HG03135 (cell line): ENCODE measurements around the gene KCTD1.
A peak's percentile ranks its signal among the peaks of the same experiment; 100 is the strongest.

Experiments
- ATAC-seq: cut with Tn5 transposase; IDR thresholded peaks from one replicate; pipeline ENCODE4 v1.9.1; 2021; ENCODE audit warnings: mild to moderate bottlenecking, moderate library complexity; ENCODE audit not compliant: unreplicated experiment

Gene KCTD1

GRCh38 chr18:26524002-26524401, 24.4 kb downstream of the KCTD1 start:
- ATAC-seq = no peak

- ATAC-seq = no peak
Observed at GRCh38 chr18:26521617-26522016, 26.7 kb downstream of the KCTD1 start.

GRCh38 chr18:26520974-26521373, 27.4 kb downstream of the KCTD1 start:
- no peak for ATAC-seq

- no peak for ATAC-seq
Observed at GRCh38 chr18:26519114-26519513, 29.2 kb downstream of the KCTD1 start.

- ATAC-seq = no peak
Observed at GRCh38 chr18:26516964-26517363, 31.4 kb downstream of the KCTD1 start.

GRCh38 chr18:26515643-26516487, 32.5 kb downstream of the KCTD1 start:
- ATAC-seq = no peak

- ATAC-seq = no peak
Observed at GRCh38 chr18:26511339-26512071, 36.8 kb downstream of the KCTD1 start.

- no peak for ATAC-seq
Observed at GRCh38 chr18:26510337-26510736, 38.0 kb downstream of the KCTD1 start.

GRCh38 chr18:26506012-26506411, 42.3 kb downstream of the KCTD1 start:
- no peak for ATAC-seq

- no peak for ATAC-seq
Observed at GRCh38 chr18:26504831-26505230, 43.5 kb downstream of the KCTD1 start.

GRCh38 chr18:26503382-26503781, 45.0 kb downstream of the KCTD1 start:
- no peak for ATAC-seq

- no peak for ATAC-seq
Observed at GRCh38 chr18:26502823-26503222, 45.5 kb downstream of the KCTD1 start.

GRCh38 chr18:26497866-26498265, 50.5 kb downstream of the KCTD1 start:
- ATAC-seq = no peak

GRCh38 chr18:26496528-26496927, 51.8 kb downstream of the KCTD1 start:
- ATAC-seq = no peak

GRCh38 chr18:26495287-26495686, 53.1 kb downstream of the KCTD1 start:
- ATAC-seq = no peak

GRCh38 chr18:26493021-26493420, 55.3 kb downstream of the KCTD1 start:
- ATAC-seq = no peak

- no peak for ATAC-seq
Observed at GRCh38 chr18:26491194-26491816, 57.0 kb downstream of the KCTD1 start.

- ATAC-seq = no peak
Observed at GRCh38 chr18:26489881-26490280, 58.5 kb downstream of the KCTD1 start.

GRCh38 chr18:26489191-26489590, 59.2 kb downstream of the KCTD1 start:
- ATAC-seq = no peak

GRCh38 chr18:26488417-26489009, 59.8 kb downstream of the KCTD1 start:
- ATAC-seq = no peak

- ATAC-seq = peak; percentile 94
Observed at GRCh38 chr18:26487437-26487836, 60.9 kb downstream of the KCTD1 start.
